Testis (tissue), 3 donors: ENCODE measurements around the gene TACC3. TPM values are rescaled to one million over a fixed set of nuclear protein-coding genes. Genes with fewer than 3 reads are reported as not detected.

Experiments
- DNase-seq: peaks from one replicate; pipeline ENCODE4 v3.0.0-alpha.2; 2019
- H3K27ac ChIP-seq, 2 donors: fragments of 200-600 bp; sonication (generic); one replicate each; pipeline ENCODE4 v1.5.1; 2019
- H3K27me3 ChIP-seq: fragments of 200-600 bp; sonication (generic); one replicate; pipeline ENCODE4 v1.5.1; 2019
- H3K36me3 ChIP-seq: fragments of 200-600 bp; sonication (generic); one replicate; pipeline ENCODE4 v1.5.1; 2017; ENCODE audit warnings: low read depth; ENCODE audit errors: missing control alignments
- H3K4me1 ChIP-seq: fragments of 200-600 bp; sonication (generic); one replicate; pipeline ENCODE4 v1.5.1; 2019
- H3K4me3 ChIP-seq, 2 donors: fragments of 200-600 bp; sonication (generic); one replicate each; pipeline ENCODE4 v1.5.1; 2017 to 2019
- H3K9me3 ChIP-seq: fragments of 200-600 bp; sonication (generic); one replicate; pipeline ENCODE4 v1.5.1; 2017
- CTCF ChIP-seq, 3 experiments: fragments of 450-650 bp in 2 of 3; fragments of 200-600 bp in 1 of 3; sonication (generic) in 1 of 3; IDR thresholded peaks; one replicate each; pipeline ENCODE4 v1.5.1; 2016 to 2019; ENCODE audit warnings: antibody characterized with exemption in 3 of 3, mild to moderate bottlenecking in 2 of 3, moderate library complexity in 1 of 3
- POLR2A ChIP-seq: fragments of 450-650 bp; IDR thresholded peaks from one replicate; pipeline ENCODE4 v1.6.1; 2017; ENCODE audit warnings: antibody characterized with exemption, mild to moderate bottlenecking, moderate library complexity
- WGBS, 2 donors: methylation state at CpG; one replicate each; pipeline ENCODE4 v1.1.5; 2018; 5-methylcytosine and 5-hydroxymethylcytosine counted together
- intact Hi-C: fragments of 100-400 bp; cut with DNase I; formaldehyde crosslinking; loops from one replicate; pipeline ENCODE4 v1.15.1; 2023; ENCODE audit warnings: low total_unique reads
- polyA plus RNA-seq: library from polyadenylated mRNA; stranded (reverse); fragments of 350-450 nt; fragmentation: Illumina TruSeq; extraction: RNeasy Lipid Tissue Mini Kit (QIAGEN cat#74804); gene quantifications from one replicate; pipeline ENCODE4 v1.2.3, GENCODE V29; 2014; ENCODE audit warnings: low read depth, low replicate concordance; ENCODE audit not compliant: insufficient read depth
- total RNA-seq, 2 donors: library from RNA; depleted of rRNA; stranded (reverse); fragments of >200 nt; gene quantifications; one replicate each; pipeline ENCODE4 v1.2.3, GENCODE V29; 2016

TACC3 gene
- total and polyA plus RNA-seq, 3 donors from 2014 or later, result 82.9 to 158 (median 112) TPM

- Histone ChIP-seq H3K4me3 (no peak overlapping the region), H3K9me3 (no peaks in the 10 kb centered on the region), H3K27ac (no peak overlapping the region), H3K4me1 (peaks cover 8% of the 10 kb centered on the region), H3K27me3 (no peaks in the 10 kb centered on the region), H3K36me3 (no peaks in the 10 kb centered on the region)
- no peak for TF ChIP-seq CTCF (IDR thresholded peaks at IDR 0.05)
- intact Hi-C loops, result loop anchor here (5.0 kb wide), 1 partner anchor 35 kb away; no protein-coding TSS in a partner anchor
- WGBS, 2 donors, result 66 to 81% methylated on average over 18 of the region's 18 CpGs
- no peak for DNase-seq
These were observed 6.1 kb downstream of the TACC3 start for GRCh38 chr4:1727117-1728031.

GRCh38 chr4:1728061-1728980 is 7.0 kb downstream of the TACC3 start:
- no peak overlapping the region for H3K4me3 ChIP-seq
- TF ChIP-seq POLR2A, result no peak
- TF ChIP-seq CTCF (IDR thresholded peaks at IDR 0.05), result no peak

GRCh38 chr4:1730532-1731135 is 9.3 kb downstream of the TACC3 start:
- intact Hi-C loops, result no loop called here
- H3K36me3 ChIP-seq, result no peaks in the 10 kb centered on the region
- 93 to 96% methylated on average over 6 to 16 of the region's 16 CpGs for WGBS, 2 donors
- H3K27ac ChIP-seq, result no peak overlapping the region
- no peaks in the 10 kb centered on the region for H3K4me1 ChIP-seq
- no peak for DNase-seq
- no peaks in the 10 kb centered on the region for H3K27me3 ChIP-seq
- no peak for TF ChIP-seq POLR2A
- no peak for TF ChIP-seq CTCF (IDR thresholded peaks at IDR 0.05)
- no peak overlapping the region for H3K4me3 ChIP-seq
- no peaks in the 10 kb centered on the region for H3K9me3 ChIP-seq

More at GRCh38 chr4:1728061-1728980, 7.0 kb downstream of the TACC3 start:
- Histone ChIP-seq H3K36me3 (no peaks in the 10 kb centered on the region), H3K9me3 (no peaks in the 10 kb centered on the region), H3K27me3 (no peaks in the 10 kb centered on the region), H3K27ac (no peak overlapping the region), H3K4me1 (no peaks in the 10 kb centered on the region)
- intact Hi-C loops, result loop anchor here (5.0 kb wide), 1 partner anchor 36 kb away; no protein-coding TSS in a partner anchor
- no peak for DNase-seq
- WGBS, 2 donors, result 87 to 91% methylated on average over 21 to 31 of the region's 31 CpGs

- TF ChIP-seq POLR2A (no peak), CTCF (IDR thresholded peaks at IDR 0.05) (no peak)
- H3K9me3 ChIP-seq, result no peaks in the 10 kb centered on the region
- no peak overlapping the region for H3K27ac ChIP-seq
- WGBS, 2 donors, result 95 to 99% methylated on average over 4 to 10 of the region's 10 CpGs
- H3K27me3 ChIP-seq, result no peaks in the 10 kb centered on the region
- no peaks in the 10 kb centered on the region for H3K36me3 ChIP-seq
- no peak for DNase-seq
- intact Hi-C loops, result no loop called here
- H3K4me3 ChIP-seq, result no peak overlapping the region
- H3K4me1 ChIP-seq, result no peaks in the 10 kb centered on the region
These were observed 9.9 kb downstream of the TACC3 start for GRCh38 chr4:1731180-1731579.
